HCT116 (cell line): ENCODE data around the gene PLCB4. TPM values are rescaled to one million over a fixed set of nuclear protein-coding genes. Genes with fewer than 3 reads are reported as not detected.

Source experiments
- ATAC-seq: fragments of 200-7000 bp; cut with Tn5 transposase; 2 replicates; pipeline ENCODE4 v1.9.1; 2020; ENCODE audit warnings: mild to moderate bottlenecking, moderate library complexity
- BruUV-seq: library from RNA; stranded (reverse); fragments of 400-500 nt; replicated peaks from 2 replicates; lab custom pipeline; 2021; lab: Mats Ljungman, UMichigan
- CTCF ChIA-PET: fragments of 300-600 bp; sonication (Branson Sonifier 250); formaldehyde crosslinking; loops from one replicate; lab custom pipeline; 2021; ENCODE audit warnings: antibody characterized with exemption; lab: Charles Lee
- POLR2A ChIA-PET: fragments of 300-600, 350-600 bp; sonication (Branson Sonifier 250); formaldehyde crosslinking; loops from one replicate; lab custom pipeline; 2021; ENCODE audit warnings: antibody characterized with exemption; lab: Charles Lee
- RAD21 ChIA-PET, 2 experiments: fragments of 300-600 bp; sonication (Branson Sonifier 250); formaldehyde crosslinking; loops; one replicate each; lab custom pipeline; 2023; ENCODE audit warnings: low total read pairs in 2 of 2; ENCODE audit not compliant: uncharacterized antibody in 2 of 2, unreplicated experiment in 2 of 2, low non-redundant PET in 1 of 2; lab: Charles Lee
- DNase-seq: peaks from one replicate; pipeline ENCODE4 v3.0.0-alpha.2; 2010; ENCODE audit warnings: low read depth, low spot score
- H2AFZ ChIP-seq: fragments of 200-600 bp; shearing (Covaris generic), sonication (generic); 2 replicates; pipeline ENCODE4 v1.6.1; 2017; ENCODE audit warnings: low read depth, mixed run types, mixed read lengths, antibody characterized with exemption, low read length; ENCODE audit not compliant: poor library complexity, severe bottlenecking
- H3K27ac ChIP-seq: 2 replicates; pipeline ENCODE4 v1.5.1; 2012; ENCODE audit warnings: low read depth, low read length
- H3K27me3 ChIP-seq: fragments of 200-600 bp; sonication (generic); 2 replicates; pipeline ENCODE4 v1.6.1; 2016; ENCODE audit warnings: mixed run types, low read length, mixed read lengths; ENCODE audit not compliant: insufficient read depth
- H3K36me3 ChIP-seq, 2 experiments: fragments of 200-500 bp in 1 of 2; fragments of 200-600 bp in 1 of 2; sonication (Bioruptor generic) in 1 of 2; sonication (generic) in 1 of 2; 2 replicates each; pipeline versions ENCODE4 v1.5.1 to v1.6.1; 2014 to 2016; ENCODE audit warnings: low read length in 2 of 2, inconsistent platforms in 1 of 2, mixed read lengths in 1 of 2, mixed run types in 1 of 2; ENCODE audit not compliant: insufficient read depth in 2 of 2, control insufficient read depth in 1 of 2
- H3K4me1 ChIP-seq, 2 experiments: fragments of 200-600 bp in 1 of 2; sonication (generic) in 1 of 2; 2 replicates each; pipeline versions ENCODE4 v1.5.1 to v1.6.1; 2012 to 2017; ENCODE audit warnings: low read length in 2 of 2, inconsistent platforms in 1 of 2, mild to moderate bottlenecking in 1 of 2, mixed read lengths in 1 of 2, mixed run types in 1 of 2, moderate library complexity in 1 of 2; ENCODE audit not compliant: insufficient read depth in 2 of 2, control insufficient read depth in 1 of 2
- H3K4me2 ChIP-seq: fragments of 200-600 bp; sonication (generic); 2 replicates; pipeline ENCODE4 v1.6.1; 2017; ENCODE audit warnings: mixed run types, low read length, mixed read lengths
- H3K4me3 ChIP-seq, 2 experiments: fragments of 200-600 bp in 1 of 2; sonication (generic) in 1 of 2; replicated peaks in 1 of 2; 2 replicates each; pipeline ENCODE4 v1.5.1; 2011 to 2016; ENCODE audit warnings: low read length in 2 of 2, control low read depth in 1 of 2, low read depth in 1 of 2, mild to moderate bottlenecking in 1 of 2, mixed read lengths in 1 of 2, mixed run types in 1 of 2
- H3K79me2 ChIP-seq: fragments of 200-600 bp; sonication (generic); 2 replicates; pipeline ENCODE4 v1.6.1; 2017; ENCODE audit warnings: mild to moderate bottlenecking, mixed run types, low read length, moderate library complexity, mixed read lengths; ENCODE audit not compliant: insufficient read depth
- H3K9ac ChIP-seq: fragments of 200-600 bp; sonication (generic); 2 replicates; pipeline ENCODE4 v1.6.1; 2016; ENCODE audit warnings: low read length, mixed read lengths
- H3K9me2 ChIP-seq: fragments of 200-600 bp; sonication (generic), shearing (Covaris generic); 2 replicates; pipeline ENCODE4 v1.6.1; 2017; ENCODE audit warnings: mixed run types, mild to moderate bottlenecking, moderate library complexity; ENCODE audit not compliant: insufficient read depth
- H3K9me3 ChIP-seq, 2 experiments: fragments of 200-500 bp in 1 of 2; fragments of 200-600 bp in 1 of 2; sonication (Bioruptor generic) in 1 of 2; sonication (generic) in 1 of 2; 2 replicates each; pipeline ENCODE4 v1.6.1; 2014 to 2017; ENCODE audit warnings: low read length in 2 of 2, mixed read lengths in 2 of 2, inconsistent platforms in 1 of 2, low read depth in 1 of 2, mild to moderate bottlenecking in 1 of 2, mixed run types in 1 of 2, moderate library complexity in 1 of 2; ENCODE audit not compliant: control insufficient read depth in 1 of 2, insufficient read depth in 1 of 2
- H4K20me1 ChIP-seq: fragments of 200-600 bp; sonication (generic), shearing (Covaris generic); 2 replicates; pipeline ENCODE4 v1.6.1; 2017; ENCODE audit warnings: mixed run types, mild to moderate bottlenecking, moderate library complexity; ENCODE audit not compliant: insufficient read depth
- CBX3 ChIP-seq: IDR thresholded peaks from 2 replicates; pipeline ENCODE4 v1.6.1; 2012; ENCODE audit warnings: low read depth
- EGR1 ChIP-seq: IDR thresholded peaks from 2 replicates; pipeline ENCODE4 v1.6.1; 2012; ENCODE audit warnings: low read depth
- ELF1 ChIP-seq: IDR thresholded peaks from 2 replicates; pipeline ENCODE4 v1.6.1; 2012; ENCODE audit warnings: low read depth, borderline replicate concordance
- EZH2 ChIP-seq: fragments of 200-600 bp; sonication (generic); IDR thresholded peaks from 2 replicates; pipeline ENCODE4 v1.6.1; 2017; ENCODE audit warnings: antibody characterized with exemption, mixed run types
- EZH2phosphoT487 ChIP-seq: fragments of 200-600 bp; IDR thresholded peaks from 2 replicates; pipeline ENCODE4 v1.6.1; 2018; ENCODE audit warnings: antibody characterized with exemption, borderline replicate concordance
- FOSL1 ChIP-seq: IDR thresholded peaks from 2 replicates; pipeline ENCODE4 v1.6.1; 2012; ENCODE audit warnings: low read depth
- RAD21 ChIP-seq: IDR thresholded peaks from 2 replicates; pipeline ENCODE4 v1.6.1; 2012; ENCODE audit warnings: low read depth, mild to moderate bottlenecking
- REST ChIP-seq: IDR thresholded peaks from 2 replicates; pipeline ENCODE4 v1.6.1; 2012; ENCODE audit warnings: low read depth
- SP1 ChIP-seq: IDR thresholded peaks from 2 replicates; pipeline ENCODE4 v1.6.1; 2012; ENCODE audit warnings: low read depth
- SRF ChIP-seq: IDR thresholded peaks from 2 replicates; pipeline ENCODE4 v1.6.1; 2012; ENCODE audit warnings: low read depth
- TCF7L2 ChIP-seq: IDR thresholded peaks from 2 replicates; pipeline ENCODE4 v1.7.0; 2011; ENCODE audit warnings: borderline replicate concordance, inconsistent platforms; ENCODE audit not compliant: insufficient read depth, insufficient read length; ENCODE audit errors: extremely low read depth
- YY1 ChIP-seq: IDR thresholded peaks from 2 replicates; pipeline ENCODE4 v1.6.1; 2011; ENCODE audit warnings: low read length, low read depth, moderate library complexity, mild to moderate bottlenecking; ENCODE audit not compliant: insufficient replicate concordance; ENCODE audit errors: extremely low read depth
- ZNF274 ChIP-seq: fragments of 200-500 bp; sonication (Bioruptor generic); IDR thresholded peaks from 2 replicates; pipeline ENCODE4 v1.6.1; 2014; ENCODE audit warnings: mild to moderate bottlenecking, low read depth, low read length, inconsistent platforms
- intact Hi-C: fragments of 100-400 bp; cut with micrococcal nuclease; formaldehyde crosslinking; loops from 2 replicates; pipeline ENCODE4 v1.10.0; 2022
- total RNA-seq: library from RNA; stranded (reverse); gene quantifications from one replicate; pipeline ENCODE4 v1.2.1, GENCODE V29; 2021; ENCODE audit not compliant: unreplicated experiment

PLCB4 gene
- total RNA-seq, 1 experiment from 2014 or later: 2.5 TPM

- DNase-seq (no peak), ATAC-seq (no peak)
- Histone ChIP-seq H3K4me3 (no peak overlapping the region), H3K9me3 (no peaks in the 10 kb centered on the region), H3K9me2 (no peaks in the 10 kb centered on the region), H4K20me1 (no peaks in the 10 kb centered on the region), H3K79me2 (no peaks in the 10 kb centered on the region), H3K4me2 (no peak overlapping the region), H3K27ac (no peak overlapping the region), H3K27me3 (peaks cover 35% of the 10 kb centered on the region), H3K9ac (no peak overlapping the region), H3K36me3 (no peaks in the 10 kb centered on the region), H2AFZ (no peak overlapping the region), H3K4me1 (no peaks in the 10 kb centered on the region)
- intact Hi-C loops: no loop called here
- RAD21 ChIA-PET: no interaction called here
- CTCF ChIA-PET: no interaction called here
- TF ChIP-seq TCF7L2 (no peak), SP1 (no peak), YY1 (no peak), RAD21 (no peak), CBX3 (no peak), ELF1 (no peak), EZH2 (no peak), FOSL1 (no peak), ZNF274 (no peak), EZH2phosphoT487 (no peak), REST (no peak), SRF (no peak), EGR1 (no peak)
- POLR2A ChIA-PET: no interaction called here
- no TSS peak for BruUV-seq
Measured at GRCh38 chr20:9493803-9494202, 424.9 kb downstream of the PLCB4 start.
